ENCODE results near the gene CUL1. TPM values are rescaled to one million over a fixed set of nuclear protein-coding genes. Genes with fewer than 3 reads are reported as not detected.

The CUL1 gene
- total RNA-seq (2014; rRNA removed; shearing (Covaris generic); ENCODE audit: low replicate concordance): 32.0 and 37.7 TPM in 2 replicates

DNA sequence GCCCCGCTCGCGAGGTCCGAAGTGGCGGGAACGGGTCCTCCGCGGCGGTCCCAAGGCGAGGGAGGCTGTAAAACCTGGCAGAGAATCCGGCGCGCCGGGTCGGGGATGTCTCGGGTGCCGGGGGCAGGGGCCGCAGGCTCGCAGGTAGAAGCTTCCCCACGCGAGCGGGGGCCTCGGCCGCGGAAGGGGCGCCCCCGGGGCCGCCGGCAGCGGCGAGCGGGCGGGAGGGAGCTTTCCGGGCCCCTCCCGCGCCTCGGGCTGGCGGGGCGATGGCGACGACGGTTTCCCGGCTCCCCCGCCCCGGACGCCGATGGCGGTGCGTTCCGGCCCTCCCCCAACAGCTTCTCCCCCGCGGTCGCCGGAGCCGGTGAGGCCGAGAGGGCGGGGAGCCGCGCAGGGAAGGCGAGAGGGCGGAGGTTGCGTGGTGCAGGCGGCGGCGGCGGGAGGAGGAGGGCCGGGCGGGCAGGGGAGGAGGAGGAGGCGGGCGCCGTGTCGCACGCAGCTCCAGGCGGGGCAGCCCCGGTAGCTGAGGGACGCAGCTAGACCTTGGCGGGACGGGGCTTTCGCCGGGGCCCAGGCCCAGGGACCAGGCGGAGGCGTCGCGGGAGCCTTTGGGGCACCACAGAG, at the start of gene CUL1:
CUL1 (plus strand) TSS at position 507 of the 627 bp plus-strand sequence. CDS start 31,220 bp downstream, outside the sequence.
- Histone ChIP-seq H3K9me3 (no peaks in the 10 kb centered on the region), H3K27me3 (no peaks in the 10 kb centered on the region), H3K4me3 (peak within 1 kb of the TSS; percentile 60), H3K36me3 (no peaks in the 10 kb centered on the region)
- DNase-seq: peak; percentile 83

DNA sequence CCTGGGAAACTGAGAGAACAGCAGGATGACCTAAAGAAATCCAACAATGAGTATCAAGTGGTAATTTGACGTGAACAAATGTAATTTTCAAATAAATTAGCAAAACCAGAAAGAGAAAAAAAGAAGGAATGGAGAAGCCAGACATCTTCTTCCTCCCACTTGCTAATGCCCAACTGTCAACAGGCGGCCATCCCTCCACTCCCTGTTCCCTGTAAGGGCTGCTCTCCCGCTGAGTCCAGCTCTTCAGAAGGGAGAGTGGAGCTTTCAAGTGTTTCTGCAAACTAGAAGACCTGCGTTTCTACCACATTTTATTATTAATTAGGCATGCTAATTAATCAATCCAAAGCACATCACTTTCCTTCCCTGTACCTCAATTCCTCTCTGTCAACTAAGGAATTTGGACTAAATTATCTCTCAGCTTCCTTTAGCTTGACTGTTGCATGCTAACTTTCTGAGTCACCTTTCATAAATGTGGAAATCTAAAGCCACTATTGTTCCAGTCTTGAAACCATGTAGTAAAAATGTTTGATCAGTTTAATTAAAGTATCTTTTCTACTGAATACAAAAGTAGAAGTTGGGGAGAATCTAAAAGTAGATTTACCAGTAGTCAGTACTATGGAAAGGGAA, 48.4 kb upstream of the CUL1 start:
- H3K4me3 ChIP-seq: no peak overlapping the region
- DNase-seq: no peak
- H3K27me3 ChIP-seq: no peaks in the 10 kb centered on the region
- no peaks in the 10 kb centered on the region for H3K9me3 ChIP-seq
- no peaks in the 10 kb centered on the region for H3K36me3 ChIP-seq

DNA sequence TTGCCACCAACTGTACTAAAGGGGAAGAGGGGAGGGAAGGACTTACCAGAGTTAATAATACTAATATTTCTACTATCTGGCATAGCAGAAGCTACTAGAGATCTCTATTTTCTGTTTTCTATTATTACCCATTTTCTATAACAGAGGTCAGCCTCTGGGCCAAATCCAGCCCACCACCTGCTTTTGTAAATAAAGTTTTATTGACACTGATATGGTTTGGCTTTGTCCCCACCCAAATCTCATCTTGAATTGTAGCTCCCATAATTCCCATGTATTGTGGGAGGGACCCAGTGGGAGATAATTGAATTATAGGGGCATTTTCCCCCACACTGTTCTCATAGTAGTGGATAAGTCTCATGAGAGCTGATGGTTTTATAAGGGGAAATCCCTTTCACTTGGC, 45.9 kb upstream of the CUL1 start:
- DNase-seq: no peak
- Histone ChIP-seq H3K27me3 (no peaks in the 10 kb centered on the region), H3K9me3 (no peaks in the 10 kb centered on the region)

DNA sequence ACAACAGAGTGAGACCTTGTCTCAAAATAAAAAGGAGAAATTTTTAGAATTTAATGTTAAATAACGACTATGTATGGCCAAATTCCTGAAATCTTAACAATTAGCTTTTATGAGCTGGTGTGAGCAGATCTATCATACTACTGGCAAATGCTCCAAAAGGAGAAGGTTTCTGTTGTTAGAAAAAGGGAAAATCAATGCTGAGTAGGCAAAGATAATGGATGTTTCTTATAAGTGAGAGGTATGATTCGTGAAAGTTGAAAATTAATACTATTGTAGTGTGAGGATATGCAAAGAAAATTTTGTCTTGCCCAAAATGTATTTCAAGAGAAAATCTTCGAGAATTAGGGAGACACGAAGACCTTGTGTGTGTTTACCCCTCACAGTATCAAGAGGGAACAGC, 40.8 kb upstream of the CUL1 start:
- no peaks in the 10 kb centered on the region for H3K9me3 ChIP-seq
- H3K36me3 ChIP-seq: no peaks in the 10 kb centered on the region
- DNase-seq: no peak
- H3K4me3 ChIP-seq: no peak overlapping the region
- H3K27me3 ChIP-seq: no peaks in the 10 kb centered on the region

More for the DNA sequence above, 45.9 kb upstream of the CUL1 start:
- Histone ChIP-seq H3K36me3 (no peaks in the 10 kb centered on the region), H3K4me3 (no peak overlapping the region)

DNA sequence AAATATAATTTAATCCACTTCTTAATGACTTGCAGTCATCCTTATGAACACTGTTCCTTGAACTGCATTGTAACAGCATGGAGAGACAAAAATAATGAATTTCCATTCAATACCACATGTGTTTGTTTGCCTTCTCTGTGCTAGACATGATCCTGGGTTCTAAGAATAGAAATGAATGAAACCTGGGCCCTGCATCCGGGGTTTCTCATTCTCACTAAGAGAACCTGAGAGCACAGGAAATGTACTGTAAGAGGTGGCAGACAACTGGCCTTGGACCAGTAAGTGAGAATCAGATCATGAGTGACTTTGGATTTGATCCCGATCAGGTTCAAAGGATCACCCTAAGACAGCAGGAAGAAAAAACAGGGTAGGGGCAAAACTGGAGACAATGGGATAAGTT, 37.2 kb upstream of the CUL1 start:
- H3K9me3 ChIP-seq: no peaks in the 10 kb centered on the region
- no peaks in the 10 kb centered on the region for H3K36me3 ChIP-seq
- H3K4me3 ChIP-seq: no peak overlapping the region
- no peak for DNase-seq
- no peaks in the 10 kb centered on the region for H3K27me3 ChIP-seq

DNA sequence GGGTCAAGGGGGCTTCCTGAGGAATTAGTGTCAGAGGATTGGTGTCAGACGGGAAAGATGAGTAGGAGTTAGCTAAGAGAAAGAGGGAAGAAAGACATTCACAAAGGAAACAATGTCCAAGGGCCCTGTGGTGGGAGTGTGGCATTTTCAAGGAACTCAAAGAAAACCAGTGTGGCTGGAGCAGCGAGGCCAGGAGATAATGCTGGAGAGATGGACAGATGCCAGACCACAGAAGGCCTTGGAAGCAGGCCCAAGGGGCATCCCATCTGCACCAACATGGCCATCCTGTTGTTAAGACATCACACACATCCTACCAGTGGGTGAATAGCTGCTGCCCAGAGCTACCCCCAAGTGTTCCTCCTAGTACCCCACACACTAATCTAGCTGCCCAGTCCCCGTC, 36.1 kb upstream of the CUL1 start:
- no peak overlapping the region for H3K4me3 ChIP-seq

DNA sequence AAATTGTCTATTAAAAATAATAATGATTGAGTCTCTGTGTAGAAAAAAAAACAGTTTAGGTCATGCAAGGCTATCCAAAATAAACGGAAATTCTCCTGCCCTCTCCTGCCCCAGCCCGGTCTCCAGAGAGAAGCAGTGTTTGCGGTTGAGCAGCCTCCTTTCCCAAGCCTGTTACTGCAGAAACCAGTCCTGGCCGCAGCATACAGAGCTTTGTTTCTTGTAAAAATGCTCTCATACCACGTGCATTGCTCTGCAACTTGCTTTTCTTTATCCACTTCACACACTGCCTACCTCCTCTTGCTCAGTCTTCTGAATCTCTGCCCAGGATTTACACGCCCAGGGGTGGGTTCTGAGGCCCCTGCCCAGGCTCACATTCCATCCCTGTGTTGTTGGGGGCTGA, 34.4 kb upstream of the CUL1 start:
- DNase-seq: no peak

More for the DNA sequence above, 36.1 kb upstream of the CUL1 start:
- no peaks in the 10 kb centered on the region for H3K9me3 ChIP-seq
- H3K36me3 ChIP-seq: no peaks in the 10 kb centered on the region
- DNase-seq: no peak
- no peaks in the 10 kb centered on the region for H3K27me3 ChIP-seq

DNA sequence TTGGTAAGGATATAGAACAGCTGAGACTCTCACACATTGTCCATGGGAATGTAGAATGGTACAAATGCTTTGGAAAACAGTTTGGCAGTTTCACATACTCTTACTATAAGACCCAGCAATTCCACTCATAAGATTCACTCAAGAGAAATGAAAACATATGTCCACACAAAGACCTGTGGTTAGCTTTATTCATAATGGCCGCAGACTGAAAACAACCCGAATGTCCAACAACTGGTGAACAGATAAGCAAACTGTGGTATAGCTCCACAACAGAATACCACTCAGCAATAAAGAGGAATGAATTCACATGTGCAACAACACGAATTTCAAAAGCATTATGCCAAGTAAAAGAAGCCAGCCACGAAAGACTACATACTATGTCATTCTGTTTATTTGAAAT, 33.5 kb upstream of the CUL1 start:
- Histone ChIP-seq H3K27me3 (no peaks in the 10 kb centered on the region), H3K36me3 (no peaks in the 10 kb centered on the region), H3K4me3 (no peak overlapping the region), H3K9me3 (no peaks in the 10 kb centered on the region)
- no peak for DNase-seq

More for the DNA sequence above, 34.4 kb upstream of the CUL1 start:
- H3K9me3 ChIP-seq: no peaks in the 10 kb centered on the region
- H3K27me3 ChIP-seq: no peaks in the 10 kb centered on the region
- H3K4me3 ChIP-seq: no peak overlapping the region
- no peaks in the 10 kb centered on the region for H3K36me3 ChIP-seq

DNA sequence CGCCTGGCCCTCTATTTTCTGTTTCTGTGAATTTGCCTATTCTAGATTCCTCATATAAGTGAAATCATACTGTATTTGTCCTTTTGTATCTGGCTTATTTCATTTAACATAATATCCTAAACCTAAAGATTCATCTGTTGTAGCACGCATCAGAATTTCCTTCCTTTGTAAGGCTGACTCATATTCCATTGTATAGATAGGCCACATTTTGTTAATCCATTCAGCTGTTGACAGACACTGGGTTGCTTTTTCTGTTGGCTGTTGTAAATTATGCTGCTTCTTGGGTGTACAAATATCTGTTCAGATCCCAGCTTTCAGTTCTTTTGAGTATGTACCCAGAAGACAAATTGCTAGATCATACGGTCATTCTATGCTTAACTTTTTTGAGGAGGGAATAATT, 28.8 kb upstream of the CUL1 start:
- Histone ChIP-seq H3K36me3 (no peaks in the 10 kb centered on the region), H3K4me3 (no peak overlapping the region), H3K9me3 (no peaks in the 10 kb centered on the region), H3K27me3 (no peaks in the 10 kb centered on the region)
- DNase-seq: no peak

DNA sequence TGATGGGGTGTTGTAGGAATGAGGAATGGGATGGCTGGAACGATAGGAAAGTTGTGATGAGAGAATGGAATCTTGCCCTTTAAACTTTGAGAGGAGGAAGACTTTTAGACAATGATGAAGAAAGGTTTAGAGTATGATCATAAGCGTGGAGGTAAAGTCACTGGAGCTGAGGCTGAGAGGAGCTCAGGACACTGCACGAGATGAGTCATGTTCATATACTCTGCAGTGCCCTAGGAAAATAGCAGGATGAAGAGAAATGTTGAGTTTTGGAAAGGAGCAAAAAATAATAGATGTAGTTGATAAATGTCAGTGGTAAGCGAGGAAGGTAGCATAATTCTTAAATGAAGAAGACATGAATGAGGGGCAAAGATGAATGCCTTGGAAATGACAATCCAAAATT, 28.3 kb upstream of the CUL1 start:
- H3K4me3 ChIP-seq: no peak overlapping the region
- no peak for DNase-seq
- no peaks in the 10 kb centered on the region for H3K36me3 ChIP-seq
- no peaks in the 10 kb centered on the region for H3K27me3 ChIP-seq
- H3K9me3 ChIP-seq: no peaks in the 10 kb centered on the region

DNA sequence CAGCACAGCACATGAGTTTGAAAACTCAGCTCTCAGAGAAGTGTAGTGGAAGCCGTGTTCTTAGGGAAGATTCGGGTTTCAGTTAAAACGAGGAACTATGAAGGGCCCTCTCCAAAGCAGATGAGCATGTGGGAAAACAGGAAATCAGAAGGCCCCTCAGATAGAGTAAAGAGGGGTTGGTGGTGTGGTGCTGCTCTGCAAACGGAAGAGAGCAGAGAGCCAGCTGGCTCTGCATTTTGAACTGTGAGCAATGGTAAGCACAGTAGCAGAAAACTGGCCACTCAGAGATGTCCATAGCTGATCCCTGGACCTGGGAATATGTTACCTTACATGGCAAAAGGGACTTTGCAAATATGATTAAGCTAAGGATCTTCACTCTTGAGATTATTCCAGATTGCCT, 27.9 kb upstream of the CUL1 start:
- no peak for DNase-seq
- Histone ChIP-seq H3K4me3 (no peak overlapping the region), H3K9me3 (no peaks in the 10 kb centered on the region), H3K36me3 (no peaks in the 10 kb centered on the region), H3K27me3 (no peaks in the 10 kb centered on the region)

DNA sequence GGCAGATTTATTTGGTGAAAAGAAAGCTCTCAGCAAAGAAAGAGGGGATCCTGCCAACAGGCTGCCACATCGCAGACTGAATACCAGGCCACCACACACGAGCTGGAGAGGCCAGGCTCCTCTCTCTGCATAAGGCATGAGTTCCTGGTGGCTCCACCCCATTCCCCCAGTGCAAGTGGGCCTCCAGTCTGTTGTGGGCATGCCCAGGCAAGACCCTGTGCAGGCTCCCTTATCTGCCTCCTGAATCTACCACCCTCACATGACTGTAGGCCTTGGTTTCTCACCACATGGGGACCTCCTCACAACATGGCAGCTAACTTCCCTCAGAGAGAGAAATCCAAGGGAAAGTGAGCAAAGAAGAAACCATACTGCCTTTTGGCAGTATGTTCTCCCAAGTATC, 26.7 kb upstream of the CUL1 start:
- no peaks in the 10 kb centered on the region for H3K9me3 ChIP-seq
- no peak overlapping the region for H3K4me3 ChIP-seq
- DNase-seq: no peak
- H3K36me3 ChIP-seq: no peaks in the 10 kb centered on the region
- H3K27me3 ChIP-seq: no peaks in the 10 kb centered on the region

DNA sequence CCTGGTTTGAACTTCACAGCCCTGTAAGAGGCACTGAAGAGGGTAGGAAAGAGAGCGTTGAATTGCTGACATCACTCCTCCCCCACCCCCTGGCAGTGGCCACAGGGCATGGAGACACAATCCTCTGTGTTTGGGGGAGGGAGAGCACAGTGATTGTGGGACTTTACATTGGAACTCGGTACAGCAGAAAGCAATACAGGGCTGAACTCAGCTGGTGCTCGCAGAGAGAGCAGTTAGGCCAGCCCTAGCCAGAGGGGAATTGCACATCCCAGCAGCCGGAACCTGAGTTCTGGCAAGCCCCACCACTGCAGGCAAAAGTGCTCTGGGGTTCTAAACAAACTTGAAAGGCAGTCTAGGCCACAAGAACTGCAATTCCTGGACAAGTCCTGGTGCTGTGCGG, 24.0 kb upstream of the CUL1 start:
- no peak for DNase-seq
- H3K27me3 ChIP-seq: no peaks in the 10 kb centered on the region
- no peaks in the 10 kb centered on the region for H3K9me3 ChIP-seq
- no peak overlapping the region for H3K4me3 ChIP-seq
- no peaks in the 10 kb centered on the region for H3K36me3 ChIP-seq

DNA sequence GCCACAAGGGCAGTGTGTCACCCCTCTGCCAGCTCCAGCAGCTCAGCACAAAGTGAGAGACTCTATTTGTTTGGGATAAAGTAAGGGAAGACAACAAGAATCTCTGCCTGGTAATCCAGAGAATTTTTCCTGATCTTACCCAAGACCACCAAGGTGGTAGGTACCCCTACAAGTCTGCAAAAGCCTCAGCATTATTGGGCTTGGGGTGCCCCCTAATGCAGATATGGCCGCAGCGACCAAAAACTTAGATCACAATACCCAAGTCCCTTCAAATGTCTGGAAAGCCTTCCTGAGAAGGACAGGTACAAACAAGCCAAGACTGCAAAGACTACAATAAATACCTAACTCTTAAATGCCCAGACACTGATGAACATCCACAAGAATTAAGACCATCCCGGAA, 22.4 kb upstream of the CUL1 start:
- Histone ChIP-seq H3K4me3 (no peak overlapping the region), H3K36me3 (no peaks in the 10 kb centered on the region), H3K27me3 (no peaks in the 10 kb centered on the region), H3K9me3 (no peaks in the 10 kb centered on the region)
- no peak for DNase-seq

DNA sequence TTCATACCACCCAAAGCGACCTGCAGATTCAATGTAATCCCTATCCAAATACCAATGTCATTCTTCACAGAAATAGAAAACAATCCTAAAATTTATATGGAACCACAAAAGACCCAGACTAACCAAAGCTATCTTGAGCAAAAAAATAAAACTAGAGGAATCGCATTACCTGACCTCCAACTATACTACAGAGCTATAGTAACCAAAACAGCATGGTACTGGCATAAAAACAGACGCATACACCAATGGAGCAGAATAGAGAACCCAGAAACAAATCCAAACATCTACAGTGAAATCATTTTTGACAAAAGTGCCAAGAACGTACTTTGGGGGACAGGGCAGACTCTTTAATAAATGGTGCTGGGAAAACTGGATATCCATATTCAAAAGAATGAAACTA, 16.9 kb upstream of the CUL1 start:
- H3K27me3 ChIP-seq: no peaks in the 10 kb centered on the region
- no peak for DNase-seq
- no peak overlapping the region for H3K4me3 ChIP-seq
- no peaks in the 10 kb centered on the region for H3K36me3 ChIP-seq
- no peaks in the 10 kb centered on the region for H3K9me3 ChIP-seq

DNA sequence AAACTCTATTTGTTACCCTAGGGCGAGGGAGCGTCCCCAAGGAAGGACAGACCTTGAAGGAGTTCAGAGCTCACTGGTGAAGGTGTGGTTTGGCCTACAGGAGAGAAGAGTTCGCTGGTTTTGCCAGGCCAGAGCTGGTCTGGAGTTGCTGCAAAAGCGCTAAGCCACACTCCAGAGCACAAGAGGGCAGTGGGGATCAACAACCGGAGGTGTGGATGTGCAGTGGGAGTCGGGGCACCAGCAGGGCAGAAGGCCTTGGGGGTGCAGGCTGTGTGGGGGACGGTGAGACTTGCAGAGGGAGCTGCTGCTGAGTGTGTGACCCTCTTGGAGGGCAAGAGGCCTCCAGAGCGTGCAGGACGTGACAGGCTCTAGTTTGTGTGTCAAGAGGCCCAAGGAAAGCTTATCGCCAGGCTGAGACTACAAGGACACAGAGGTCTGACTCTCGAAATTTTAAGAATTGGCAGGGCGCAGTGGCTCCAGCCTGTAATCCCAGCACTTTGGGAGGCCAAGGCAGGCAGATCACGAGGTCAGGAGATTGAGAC, 14.3 kb upstream of the CUL1 start:
- no peak for DNase-seq
- no peaks in the 10 kb centered on the region for H3K27me3 ChIP-seq
- H3K4me3 ChIP-seq: no peak overlapping the region
- no peaks in the 10 kb centered on the region for H3K9me3 ChIP-seq
- no peaks in the 10 kb centered on the region for H3K36me3 ChIP-seq

DNA sequence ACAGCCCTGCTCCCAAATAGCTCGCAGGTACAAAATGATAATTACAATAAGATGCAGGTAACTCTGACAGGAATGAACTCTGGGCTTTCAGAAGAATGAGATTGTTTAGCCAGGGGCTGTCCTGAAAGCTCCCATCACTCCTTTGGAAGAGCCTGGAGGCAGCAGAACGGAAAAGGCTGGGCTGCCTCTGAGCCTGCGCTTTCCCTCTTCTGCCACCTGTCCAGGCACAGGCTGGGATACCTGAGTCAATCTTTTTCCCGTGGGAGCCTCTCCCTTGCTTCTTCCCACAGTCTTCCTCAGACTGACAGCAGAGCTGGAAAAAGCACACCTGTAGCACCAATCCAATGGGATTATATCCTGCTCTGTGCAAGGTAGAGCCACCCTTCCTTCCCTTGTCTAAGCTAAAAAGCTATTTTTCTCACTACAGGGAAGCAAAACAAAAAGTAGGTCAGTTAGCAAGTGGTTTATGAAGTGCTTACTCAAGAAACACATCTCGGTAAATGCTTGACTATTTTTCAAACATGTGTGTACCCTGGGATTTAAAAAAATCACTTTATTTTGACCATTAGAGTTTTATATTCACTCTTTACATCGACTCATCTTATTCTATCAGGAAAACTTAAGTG, 12.3 kb upstream of the CUL1 start:
- Histone ChIP-seq H3K4me3 (no peak overlapping the region), H3K27me3 (no peaks in the 10 kb centered on the region), H3K36me3 (no peaks in the 10 kb centered on the region), H3K9me3 (no peaks in the 10 kb centered on the region)
- no peak for DNase-seq

DNA sequence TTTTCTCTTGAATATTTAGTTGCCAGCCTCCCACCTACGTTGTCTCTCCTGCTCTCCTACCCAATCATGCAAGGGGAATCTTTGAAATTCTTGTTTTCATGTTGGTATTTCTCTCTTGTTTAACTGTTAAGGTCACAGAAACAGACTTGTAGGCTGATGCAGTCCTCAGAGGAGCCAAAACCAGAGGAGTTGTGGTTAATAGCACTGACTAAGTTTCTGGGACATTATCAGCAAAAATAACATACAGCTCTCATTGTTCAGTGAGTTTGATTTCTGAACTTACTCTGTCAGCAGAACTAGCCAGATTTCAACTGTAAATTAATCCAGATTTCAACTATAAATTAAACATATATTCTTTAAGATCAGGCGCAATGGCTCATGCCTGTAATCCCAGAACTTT, 11.1 kb upstream of the CUL1 start:
- Histone ChIP-seq H3K36me3 (no peaks in the 10 kb centered on the region), H3K9me3 (no peaks in the 10 kb centered on the region), H3K27me3 (no peaks in the 10 kb centered on the region), H3K4me3 (no peak overlapping the region)
- DNase-seq: peak; percentile 39
